HG02759 (cell line): ENCODE results near the gene RUFY4.

Experiments used
- ATAC-seq: cut with Tn5 transposase; IDR thresholded peaks from one replicate; pipeline ENCODE4 v1.9.1; 2021; ENCODE audit warnings: mild to moderate bottlenecking, moderate library complexity; ENCODE audit not compliant: unreplicated experiment

RUFY4 gene

DNA sequence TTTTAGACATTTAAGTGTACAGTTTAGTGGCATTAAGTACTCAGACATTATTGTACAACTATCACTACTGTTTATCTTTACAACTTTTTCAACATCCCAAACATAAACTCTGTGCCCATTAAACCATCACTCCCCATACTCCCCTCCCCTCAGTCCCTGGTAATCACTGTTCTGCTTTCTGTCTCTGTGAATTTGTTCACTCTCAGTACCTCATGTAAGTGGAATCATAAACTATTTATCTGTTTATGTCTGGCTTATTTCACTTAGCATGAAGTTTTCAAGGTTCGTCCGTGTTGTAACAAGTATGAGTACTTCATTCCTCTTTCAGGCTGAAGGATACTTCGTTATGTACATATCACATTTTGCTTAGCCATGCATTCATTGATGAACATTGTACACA, 9.8 kb upstream of the RUFY4 start:
- ATAC-seq = no peak

DNA sequence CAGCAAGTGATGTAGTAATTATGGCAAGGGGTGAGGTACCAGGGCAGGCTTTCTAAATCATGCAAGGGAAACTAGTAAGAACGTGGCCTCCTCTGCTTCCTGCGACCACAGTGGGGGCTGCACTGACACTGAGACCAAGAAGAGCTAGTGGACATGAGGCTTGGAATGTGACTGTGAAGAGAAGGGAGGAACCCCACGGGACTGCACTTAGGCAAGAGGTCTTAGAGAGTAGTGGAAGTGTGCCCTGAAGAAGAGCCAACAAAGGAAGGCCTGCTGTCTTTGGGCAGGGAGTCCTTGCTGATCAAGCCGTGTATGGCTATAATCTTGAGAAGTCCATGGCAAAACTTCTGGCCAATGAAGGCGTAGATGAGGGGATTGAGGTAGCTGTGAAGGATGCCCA, 8.9 kb upstream of the RUFY4 start:
- ATAC-seq = no peak

DNA sequence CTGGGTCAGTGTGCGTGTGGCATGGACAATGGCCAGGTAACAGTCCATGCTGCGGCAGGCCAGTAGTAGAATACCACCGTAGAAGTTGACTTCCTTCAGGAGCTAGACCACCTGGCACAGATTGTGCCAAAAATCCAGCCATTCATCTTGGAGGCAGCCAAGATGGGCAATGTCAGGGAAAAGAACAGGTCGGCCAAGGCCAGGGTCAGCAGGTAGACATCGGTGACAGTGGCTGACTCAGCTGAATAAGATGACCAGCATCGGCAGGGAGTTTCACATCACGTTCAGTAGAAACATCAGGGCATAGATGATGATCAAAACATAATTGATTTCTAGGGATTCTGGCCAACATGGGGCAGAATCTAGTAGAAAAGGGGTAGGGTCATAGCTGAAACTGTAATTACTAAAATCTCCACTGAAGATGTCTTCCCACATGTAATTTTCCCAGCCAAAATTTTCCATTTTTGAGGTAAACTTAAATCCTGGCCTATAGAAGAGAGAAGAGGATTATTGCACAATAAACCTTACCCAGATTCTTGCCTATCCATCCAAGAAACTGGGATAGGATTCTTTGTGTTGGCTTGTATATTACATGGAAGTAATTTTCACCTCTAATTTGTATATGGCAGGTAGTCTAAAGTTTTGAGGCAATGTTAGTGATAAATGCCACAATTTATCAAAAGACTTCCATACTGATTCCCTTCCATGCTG, 7.9 kb upstream of the RUFY4 start:
- ATAC-seq = no peak

DNA sequence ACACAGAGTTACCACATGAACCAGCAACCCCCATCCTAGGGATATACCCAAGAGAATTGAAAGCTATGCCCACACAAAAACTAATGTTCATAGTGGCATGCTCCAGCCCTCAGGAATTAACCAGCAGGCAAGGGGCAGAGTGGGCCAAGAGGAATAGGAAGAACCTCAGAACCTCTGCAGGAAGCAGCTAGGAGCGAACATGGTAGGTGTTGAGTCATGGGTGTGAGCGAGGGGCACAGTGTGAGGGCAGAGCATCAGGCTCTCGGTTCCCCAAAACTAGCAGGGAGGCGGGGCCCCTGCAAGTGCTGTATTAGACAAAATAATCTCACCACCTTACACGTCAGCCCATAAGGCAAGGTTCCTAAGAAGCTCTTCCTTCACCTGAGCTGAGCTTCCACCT, 5.6 kb upstream of the RUFY4 start:
- peak; percentile 68 for ATAC-seq

DNA sequence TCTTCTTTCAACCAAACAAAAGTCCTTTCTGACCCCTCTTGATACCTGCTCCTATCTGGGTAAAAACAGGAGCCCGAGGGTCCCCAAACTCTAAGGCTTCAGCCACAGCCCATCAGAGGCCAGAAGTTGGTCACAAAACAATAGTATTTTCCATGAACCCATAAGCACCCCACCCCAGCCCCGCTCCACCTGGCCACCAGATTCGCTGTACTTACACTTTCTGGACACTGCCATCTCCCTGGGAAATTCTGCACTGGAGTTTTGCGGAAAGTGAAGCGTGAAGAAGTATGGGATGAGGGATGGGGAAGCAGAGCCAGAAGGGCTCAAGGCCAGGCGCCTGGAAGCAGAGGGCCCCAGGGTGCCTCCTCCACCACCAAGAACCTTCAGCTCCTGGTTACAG, 5.2 kb upstream of the RUFY4 start:
- no peak for ATAC-seq

DNA sequence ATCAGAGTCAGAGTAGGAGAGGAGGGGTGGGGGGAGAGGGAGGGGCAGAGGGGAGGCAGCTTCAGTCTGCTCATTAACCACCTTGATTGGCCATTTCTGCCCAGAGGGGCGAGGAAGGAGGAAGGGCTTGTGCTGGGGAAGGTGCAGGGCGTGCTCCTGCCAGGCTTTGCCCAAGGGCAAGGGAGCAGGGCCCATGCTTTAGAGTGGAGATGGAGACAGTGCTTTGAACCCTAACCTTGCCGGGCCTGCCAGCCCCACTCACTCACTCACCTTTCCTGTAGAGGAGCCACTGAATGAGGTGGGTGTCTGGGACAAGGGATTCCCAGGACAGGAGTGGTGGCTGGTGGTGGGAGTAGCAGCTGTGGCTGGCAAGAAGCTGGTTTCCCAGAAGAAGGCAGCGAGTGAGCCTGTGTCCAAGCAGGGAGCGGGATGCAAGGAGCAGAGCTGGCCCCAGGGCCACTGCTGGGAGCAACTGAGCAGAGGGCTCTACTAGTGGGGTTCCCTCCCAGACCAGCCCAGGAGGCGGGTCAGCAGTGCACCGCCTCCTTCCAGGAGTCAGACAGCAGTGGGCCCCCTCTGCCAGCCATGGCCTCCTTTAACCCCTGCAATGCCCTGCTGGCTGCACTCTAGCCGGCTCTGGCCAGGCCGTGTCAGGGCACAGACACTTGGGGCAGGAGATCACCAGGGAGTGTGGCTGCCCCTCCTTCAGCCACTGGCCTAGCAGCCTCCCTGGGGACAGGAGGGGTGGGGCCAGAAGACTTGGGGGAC, 3.6 kb upstream of the RUFY4 start:
- no peak for ATAC-seq

DNA sequence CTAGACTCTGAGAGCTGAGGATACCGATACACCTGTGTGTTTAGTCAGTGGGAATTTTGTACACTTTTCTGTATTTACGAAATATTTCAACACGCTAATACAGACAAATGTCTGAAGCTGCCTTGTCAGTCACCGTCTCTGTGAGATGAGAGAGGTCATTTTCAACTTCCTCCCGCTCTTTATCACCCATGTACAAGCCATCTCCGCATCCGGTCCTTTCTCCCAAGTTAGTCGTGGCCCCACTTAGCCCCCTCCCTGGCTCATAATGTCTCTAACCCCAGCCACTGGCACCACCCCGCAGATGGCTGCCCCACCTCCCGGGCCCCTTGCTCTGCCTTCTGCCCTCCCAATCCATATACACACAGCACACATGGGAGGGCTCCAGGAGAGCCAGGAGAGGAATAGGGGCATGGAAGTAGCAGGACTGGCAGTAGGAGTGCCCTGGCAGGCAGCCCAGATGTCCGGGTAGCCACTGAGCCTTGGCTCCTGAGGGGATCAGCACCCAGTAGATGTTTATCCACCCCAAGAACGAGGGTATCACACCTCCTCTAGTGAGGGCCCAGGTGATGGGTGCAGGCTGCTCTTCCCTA, 2.0 kb upstream of the RUFY4 start:
- no peak for ATAC-seq

DNA sequence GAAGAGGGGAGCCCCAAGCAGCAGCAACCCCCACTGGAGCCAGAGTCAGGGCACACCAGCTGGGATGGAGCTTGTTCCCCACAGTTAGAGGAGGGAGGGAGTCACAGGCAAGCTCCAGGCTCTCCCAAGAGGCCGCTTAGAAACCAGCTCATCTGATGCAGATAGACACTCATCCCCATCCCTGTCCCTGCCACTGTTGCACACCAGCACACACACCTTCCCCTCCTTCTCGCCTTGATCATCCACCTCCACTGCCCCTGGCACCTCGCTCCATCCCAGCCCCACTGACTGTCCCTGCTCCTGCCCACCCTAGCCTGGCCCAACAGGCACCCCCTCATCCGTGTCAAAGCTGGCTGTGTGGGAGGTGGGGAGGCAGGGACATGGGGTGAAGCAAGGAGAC, 1.5 kb upstream of the RUFY4 start:
- no peak for ATAC-seq

DNA sequence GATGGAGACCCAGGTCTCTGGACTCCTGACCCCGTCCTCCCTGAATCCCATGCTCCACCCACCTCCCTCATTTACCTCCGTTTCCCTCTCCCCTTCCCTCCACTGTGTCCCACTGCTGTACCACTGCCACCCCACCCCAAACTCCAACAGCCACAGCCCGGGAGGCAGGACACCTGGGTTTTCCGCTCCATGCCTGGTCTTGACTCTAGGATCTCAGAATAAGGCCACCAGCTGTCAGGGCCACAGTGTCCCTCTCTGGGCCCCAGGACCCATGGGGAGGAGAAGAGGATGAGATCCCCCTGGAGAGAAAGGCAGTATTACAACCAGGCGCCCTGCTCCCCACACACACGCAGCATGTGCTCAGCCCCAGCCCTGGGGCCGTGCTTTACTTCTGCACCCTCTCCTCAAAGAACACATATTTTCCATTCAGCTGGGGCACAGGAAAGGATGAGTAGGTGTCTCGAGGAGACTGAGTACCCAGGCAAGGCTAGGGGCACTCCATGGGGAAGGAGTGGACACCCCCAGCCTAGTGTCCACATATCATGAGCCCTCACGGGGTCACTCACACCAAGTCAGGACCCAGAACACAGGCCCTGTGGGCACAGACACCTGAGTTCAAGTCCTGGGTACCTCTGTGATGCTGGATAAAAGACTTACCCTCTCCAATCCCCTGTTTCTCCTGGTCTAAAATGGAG, 700 bp downstream of the RUFY4 start:
- no peak for ATAC-seq

DNA sequence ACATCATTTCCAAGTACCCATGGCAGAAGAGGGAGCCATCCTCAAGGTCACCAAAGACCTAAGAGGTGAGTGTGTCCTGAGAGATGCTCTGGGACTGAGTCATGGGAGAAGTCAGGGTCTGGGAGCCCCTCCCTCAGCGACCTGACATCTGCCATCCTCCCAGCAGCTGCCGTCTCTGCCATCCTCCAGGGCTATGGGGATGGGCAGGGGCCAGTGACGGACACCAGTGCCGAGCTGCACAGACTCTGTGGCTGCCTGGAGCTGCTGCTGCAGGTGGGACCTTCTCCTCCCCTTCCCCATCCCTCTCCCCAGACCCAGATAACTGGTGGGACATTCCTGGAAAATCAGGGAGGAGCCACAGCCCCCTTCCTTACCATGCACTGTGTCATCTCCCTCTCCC, 1.5 kb downstream of the RUFY4 start:
- ATAC-seq = no peak

DNA sequence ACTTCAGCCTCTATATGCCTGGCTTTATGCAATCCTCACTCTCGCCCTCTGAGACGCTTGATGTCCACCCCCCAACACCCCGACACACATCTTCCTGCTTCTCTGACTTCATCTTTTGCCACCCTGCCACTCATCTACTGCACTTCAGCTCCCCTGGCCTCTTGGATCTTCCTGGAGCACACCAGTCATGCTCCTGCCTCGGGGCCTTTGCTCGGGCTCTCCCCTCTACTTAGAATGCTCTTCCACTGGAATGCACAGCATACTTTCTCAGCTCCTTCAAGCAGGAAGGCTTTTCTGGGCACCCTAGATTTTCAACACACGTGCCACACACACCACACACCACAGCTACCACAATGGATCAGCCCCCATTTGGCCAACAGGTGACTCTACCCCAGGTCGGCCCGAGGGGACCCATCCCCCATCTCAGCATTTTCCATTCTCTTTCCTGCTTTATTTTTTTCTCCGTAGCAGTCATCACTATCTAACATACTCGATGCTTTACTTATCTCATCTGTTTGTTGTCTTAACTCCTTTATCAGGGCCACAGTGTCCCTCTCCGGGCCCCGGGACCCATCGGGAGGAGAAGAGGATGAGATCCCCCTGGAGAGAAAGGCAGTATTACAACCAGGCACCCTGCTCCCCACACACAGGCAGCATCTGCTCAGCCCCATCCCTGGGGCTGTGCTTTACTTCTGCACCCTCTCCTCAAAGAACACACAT, 2.3 kb downstream of the RUFY4 start:
- ATAC-seq = no peak

DNA sequence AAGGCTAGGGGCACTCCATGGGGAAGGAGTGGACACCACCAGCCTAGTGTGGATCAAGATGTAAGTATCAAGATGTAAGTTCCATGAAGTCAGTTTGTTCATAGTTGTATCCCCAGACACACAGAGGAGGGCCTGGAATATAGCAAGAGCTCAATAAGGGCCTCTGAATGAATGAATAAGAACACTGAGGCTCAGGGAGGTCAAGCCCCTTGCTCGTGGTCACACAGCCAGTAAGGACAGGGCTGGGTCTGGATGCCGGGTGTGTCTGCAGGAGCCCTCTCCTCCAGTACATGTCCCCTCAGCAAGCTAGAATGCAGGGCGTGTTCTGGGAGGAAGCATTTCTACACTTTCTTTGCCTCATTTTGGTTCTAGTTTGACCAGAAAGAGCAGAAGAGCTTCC, 2.9 kb downstream of the RUFY4 start:
- ATAC-seq = no peak

DNA sequence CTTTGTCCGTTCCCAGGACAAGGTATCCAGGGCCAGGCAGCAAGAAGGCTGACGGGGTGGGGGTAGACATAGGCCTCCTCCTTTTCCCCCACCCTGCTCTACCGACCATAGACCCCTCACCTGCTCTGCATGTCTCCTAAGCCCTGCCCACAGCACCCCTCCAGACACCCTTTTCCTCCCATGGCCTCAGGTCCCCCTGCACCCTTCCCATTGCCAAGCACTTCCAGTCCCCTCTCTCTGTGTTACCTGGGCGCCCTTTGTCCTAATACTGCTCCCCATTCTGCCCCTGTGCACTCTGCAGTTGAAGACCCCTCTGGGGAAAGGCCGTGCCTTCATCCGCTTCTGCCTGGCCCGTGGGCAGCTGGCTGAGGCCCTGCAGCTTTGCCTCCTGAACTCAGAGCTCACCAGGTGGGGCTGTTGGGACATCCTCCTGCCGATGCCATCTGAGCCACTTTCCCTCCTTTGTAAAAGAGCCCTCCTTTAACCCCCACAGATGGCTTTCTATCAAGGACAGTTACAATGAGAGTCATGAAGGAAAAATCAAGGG, 3.5 kb downstream of the RUFY4 start:
- no peak for ATAC-seq

DNA sequence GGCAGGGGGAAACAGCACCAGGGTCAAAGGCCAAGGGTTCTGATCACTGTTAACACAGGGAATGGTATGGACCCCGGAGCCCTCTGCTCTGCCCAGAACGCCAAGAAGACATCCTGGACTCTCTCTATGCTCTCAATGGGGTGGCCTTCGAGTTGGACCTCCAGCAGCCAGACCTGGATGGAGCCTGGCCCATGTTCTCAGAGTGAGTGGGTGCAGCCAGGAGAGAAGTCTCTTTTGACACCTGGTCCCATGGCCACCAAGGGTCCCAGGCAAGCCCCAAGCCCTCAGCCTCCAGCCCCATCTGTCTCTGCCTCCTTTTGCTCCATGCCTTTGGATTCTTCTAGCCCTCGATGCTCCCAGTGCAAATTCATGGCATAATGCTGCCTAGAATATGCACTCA, 4.1 kb downstream of the RUFY4 start:
- ATAC-seq = no peak

DNA sequence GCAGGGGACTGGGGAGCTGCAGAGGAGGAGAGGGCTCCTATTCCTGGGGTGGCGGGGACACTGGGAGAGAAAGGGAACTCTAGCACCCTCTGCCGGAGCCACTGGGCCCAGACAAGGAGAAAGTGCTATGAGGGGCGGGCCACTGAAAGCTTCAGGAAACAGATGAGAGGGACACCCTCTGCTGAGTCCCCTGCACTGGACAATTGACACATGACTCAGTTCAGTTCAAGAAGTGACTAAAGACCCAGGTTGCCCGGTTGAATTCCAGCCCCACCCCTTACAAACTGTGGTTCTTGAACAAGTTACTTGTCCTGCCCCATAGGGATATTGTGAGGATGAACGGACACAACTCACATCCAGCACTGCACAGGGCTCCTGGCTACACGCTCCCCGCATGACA, 5.0 kb downstream of the RUFY4 start:
- ATAC-seq = no peak

DNA sequence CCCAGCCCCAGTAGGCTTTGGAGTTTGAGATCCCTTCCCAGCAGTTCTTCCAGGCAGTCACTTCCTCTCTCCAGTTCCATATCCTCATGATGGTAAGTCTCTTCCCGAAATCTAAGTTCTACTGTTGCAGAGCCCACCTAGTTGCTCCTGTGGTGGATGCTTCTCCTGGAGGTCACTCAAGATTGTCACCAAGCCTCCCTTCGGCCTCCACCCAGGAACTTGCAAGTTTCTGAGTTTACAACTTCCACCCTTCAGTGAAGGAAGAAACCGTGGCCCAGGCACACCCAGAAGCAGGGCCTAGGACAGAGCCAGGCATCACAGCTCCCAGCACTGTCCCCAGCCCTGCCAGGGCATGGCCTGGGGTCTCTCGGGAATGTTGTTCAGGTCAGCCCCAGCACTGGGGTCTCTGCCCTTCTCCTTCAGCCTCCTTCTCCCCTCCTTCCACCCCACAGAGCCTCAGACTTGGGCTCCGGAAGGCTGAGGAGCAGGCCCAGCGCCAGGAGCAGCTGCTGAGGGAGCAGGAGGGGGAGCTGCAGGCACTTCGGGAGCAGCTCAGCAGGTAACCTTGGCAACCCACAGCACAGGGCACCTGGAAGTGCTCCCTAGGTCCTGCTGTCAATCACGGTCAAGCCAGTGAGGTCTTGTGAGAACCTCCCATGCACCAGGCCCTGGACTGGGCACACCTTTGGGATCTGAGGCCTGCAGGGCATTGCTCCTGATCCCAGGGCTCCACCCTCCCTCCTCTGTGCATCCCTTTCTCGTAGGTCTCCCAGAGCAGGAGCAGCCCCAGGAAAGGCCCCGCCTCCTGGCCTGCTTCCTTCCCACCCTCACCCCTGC, 7.1 kb downstream of the RUFY4 start:
- no peak for ATAC-seq

DNA sequence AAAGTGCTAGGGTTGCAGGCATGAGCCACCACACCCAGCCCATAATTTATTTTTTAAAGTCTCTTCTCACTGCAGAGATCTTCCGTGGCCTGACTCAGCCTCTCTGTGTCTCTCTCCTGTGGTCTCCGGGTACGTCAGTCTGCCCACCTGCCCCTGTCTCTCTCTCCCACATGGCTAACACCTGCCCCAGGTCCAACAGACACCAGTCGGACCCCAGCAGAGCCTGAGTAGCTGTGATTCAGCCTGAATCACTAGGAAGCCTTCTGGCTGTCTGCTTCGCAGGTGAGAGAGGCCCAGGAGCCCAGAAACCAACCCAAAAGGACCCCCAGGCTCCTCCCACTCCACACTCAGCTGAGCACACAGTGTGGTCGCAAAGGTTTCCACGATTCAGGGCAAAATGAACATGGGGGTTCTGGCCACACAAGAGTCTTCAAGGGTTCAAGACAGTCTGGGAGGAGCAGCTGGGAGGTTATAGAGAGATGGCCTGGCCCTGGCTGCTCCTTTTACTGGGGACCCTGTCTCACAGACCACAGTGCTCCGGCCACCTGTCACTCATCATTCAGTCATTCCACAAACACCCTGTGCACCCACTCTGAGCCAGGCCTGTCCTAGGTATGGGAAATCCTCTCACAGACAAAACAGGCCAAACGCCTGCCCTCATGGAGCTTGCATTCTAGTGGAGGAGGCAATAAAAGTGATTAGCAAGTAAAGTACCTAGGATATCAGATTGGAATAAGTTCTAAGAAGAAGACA, 8.6 kb downstream of the RUFY4 start:
- no peak for ATAC-seq

DNA sequence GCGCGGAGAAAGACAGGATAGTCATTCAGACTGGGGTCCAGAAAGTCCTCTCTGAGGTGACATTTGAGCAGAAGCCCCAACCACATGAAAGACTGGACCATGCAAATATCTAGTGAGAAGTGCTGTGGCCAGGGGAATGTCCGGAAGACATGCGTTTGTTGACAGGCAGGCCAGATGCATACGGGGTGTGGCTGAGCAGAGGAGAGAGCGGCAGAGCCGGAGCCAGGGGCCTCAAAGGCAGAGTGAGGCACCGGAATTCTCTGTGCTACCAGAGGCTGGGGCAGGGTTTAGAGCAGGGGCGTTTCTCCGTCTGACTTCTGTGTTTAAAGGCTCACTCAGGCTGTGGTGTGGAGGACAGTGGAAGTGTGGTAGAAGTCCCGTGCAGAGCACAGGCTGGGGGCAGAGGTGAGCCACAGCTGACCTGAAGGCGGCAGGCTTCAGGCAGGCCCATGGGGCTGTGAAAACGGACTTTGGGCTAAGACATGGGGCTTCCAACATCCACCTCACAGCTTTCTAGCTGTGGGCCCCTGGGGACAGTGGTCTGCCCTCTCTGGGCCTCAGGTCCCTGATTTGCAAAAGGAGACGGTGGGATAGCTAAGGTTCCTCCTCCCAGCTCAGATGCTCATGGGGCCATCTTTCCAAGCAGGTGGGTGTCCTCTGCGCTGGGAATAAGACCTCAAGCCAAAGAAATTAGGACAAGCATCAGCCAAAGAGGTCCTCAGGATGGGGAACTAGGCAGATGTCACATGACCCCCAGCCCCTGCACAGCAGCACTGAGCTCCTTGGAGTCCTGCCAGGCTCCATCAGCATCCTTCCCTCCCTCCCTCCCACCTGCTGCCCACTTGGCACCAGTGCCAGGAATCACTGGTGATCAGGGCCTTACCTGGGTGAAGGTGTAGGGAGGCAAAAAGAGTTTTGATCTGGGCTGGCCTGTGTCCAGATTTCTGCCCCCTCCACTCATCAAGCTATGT, 11.2 kb downstream of the RUFY4 start:
- ATAC-seq = no peak
